ENCODE results near the gene INPP4A.

GRCh38 chr2:98445683-98446581 lies 1.3 kb downstream of the INPP4A start:
- TF ChIP-seq PATZ1 (CRISPR knock-in tag; IDR thresholded peaks at IDR 0.05; ENCODE audit: borderline replicate concordance) (no peak), CREB5 (CRISPR knock-in tag; IDR thresholded peaks at IDR 0.05; ENCODE audit: low read depth) (no peak), GLIS3 (CRISPR knock-in tag; IDR thresholded peaks at IDR 0.05) (no peak), TSHZ2 (CRISPR knock-in tag; IDR thresholded peaks at IDR 0.05) (no peak), POU6F1 (CRISPR knock-in tag; IDR thresholded peaks at IDR 0.05; ENCODE audit: borderline replicate concordance, low read depth) (no peak), ISL1 (CRISPR knock-in tag; IDR thresholded peaks at IDR 0.05) (no peak), PPARA (CRISPR knock-in tag; IDR thresholded peaks at IDR 0.05; ENCODE audit: borderline replicate concordance) (no peak), ZFP3 (CRISPR knock-in tag; IDR thresholded peaks at IDR 0.05) (no peak)

All from SK-N-SH treated with all-trans-retinoic acid at 6 μM for 48 hours (cell line).